HepG2 (cell line): ENCODE measurements around the gene MID1. TPM values are rescaled to one million over a fixed set of nuclear protein-coding genes. Genes with fewer than 3 reads are reported as not detected.

ENCODE experiments used
- KLF15 ChIP-seq: sonication (generic); formaldehyde crosslinking; IDR thresholded peaks from 2 replicates; pipeline ENCODE4 v1.8.1; 2023; ENCODE audit warnings: borderline replicate concordance, mild to moderate bottlenecking, inconsistent platforms, missing genetic modification reagents, mixed read lengths
- MAFK ChIP-seq, 2 experiments: IDR thresholded peaks in 1 of 2; conservative IDR thresholded peaks in 1 of 2; 2 replicates each; pipeline ENCODE4 v1.6.1; 2011; ENCODE audit warnings: improper control_type of control experiment in 2 of 2, low read length in 2 of 2
- MYPOP ChIP-seq: sonication (generic); formaldehyde crosslinking; IDR thresholded peaks from 2 replicates; pipeline ENCODE4 v1.8.1; 2023; ENCODE audit warnings: mild to moderate bottlenecking, moderate library complexity, missing genetic modification reagents
- REXO4 ChIP-seq: sonication (generic); formaldehyde crosslinking; IDR thresholded peaks from 2 replicates; pipeline ENCODE4 v1.8.0; 2022; ENCODE audit warnings: missing genetic modification reagents, mild to moderate bottlenecking, borderline replicate concordance
- SNAPC4 ChIP-seq: sonication (generic); formaldehyde crosslinking; IDR thresholded peaks from 2 replicates; pipeline ENCODE4 v1.4.0; 2020; ENCODE audit warnings: mild to moderate bottlenecking, missing genetic modification reagents
- STAG1 ChIP-seq: sonication (generic); formaldehyde crosslinking; IDR thresholded peaks from 2 replicates; pipeline ENCODE4 v1.4.0; 2020; ENCODE audit warnings: missing genetic modification reagents
- polyA plus RNA-seq, 8 experiments: library from polyadenylated mRNA; depleted of rRNA in 3 of 8; stranded (reverse) in 7 of 8; unstranded in 1 of 8; fragments of >200 nt; fragmentation: Illumina TruSeq in 4 of 8; extraction: Trizol in 4 of 8; gene quantifications; 2 replicates each; pipeline versions ENCODE4 v1.2.1 to v1.2.3, GENCODE V29; 2011 to 2016; ENCODE audit warnings: low read depth in 4 of 8, missing spikeins in 1 of 8, mixed read lengths in 1 of 8; ENCODE audit not compliant: insufficient read depth in 1 of 8
- total RNA-seq, 5 experiments: library from RNA; depleted of rRNA; stranded (reverse); fragments of >200 nt; fragmentation: Illumina TruSeq; extraction: Trizol; gene quantifications; 2 replicates each; pipeline ENCODE4 v1.2.3, GENCODE V29; 2016; ENCODE audit warnings: low read depth in 1 of 5

MID1 gene
- total and polyA plus RNA-seq, 2 of the 13 experiments (the other 11 are each of a cell fraction or from before 2014, with no cell fraction given) = 0.86 to 1.1 TPM

GRCh38 chrX:10597871-10598270, 22.5 kb downstream of the MID1 start (continued):
- TF ChIP-seq SNAPC4 = no peak
- TF ChIP-seq MYPOP (CRISPR knock-in tag) = no peak
- TF ChIP-seq STAG1 (CRISPR knock-in tag) = peak; percentile 54
- no peak for TF ChIP-seq MAFK (conservative IDR thresholded peaks at IDR 0.05 in 1 of 2, IDR thresholded peaks at IDR 0.05 in 1 of 2; ENCODE audit: low read length in 2 of 2)
- TF ChIP-seq REXO4 (CRISPR knock-in tag) = no peak
- TF ChIP-seq KLF15 = no peak
